NCI-H510A treated with DMSO at 0.1 percent for 48 hours (cell line): ENCODE data around the gene GDPD3.

Experiments
- DNase-seq: peaks from one replicate; lab custom pipeline; 2025; lab: John Stamatoyannopoulos, UW

Gene GDPD3

GRCh38 chr16:30077656-30078055 is 35.7 kb downstream of the GDPD3 start:
- no peak for DNase-seq

- no peak for DNase-seq
Observed at GRCh38 chr16:30076276-30076791, 37.0 kb downstream of the GDPD3 start.

GRCh38 chr16:30075503-30076275 is 37.6 kb downstream of the GDPD3 start, which contains the start of gene PPP4C:
Gene PPP4C (plus strand): TSS chr16:30075994. CDS start chr16:30076378, 384 bp downstream.
- DNase-seq = peak; percentile 93

GRCh38 chr16:30070490-30070889 is 42.8 kb downstream of the GDPD3 start:
- DNase-seq = no peak

GRCh38 chr16:30069611-30070462 is 43.5 kb downstream of the GDPD3 start:
- no peak for DNase-seq

GRCh38 chr16:30068750-30069610 is 44.4 kb downstream of the GDPD3 start:
- DNase-seq = no peak

GRCh38 chr16:30068333-30068732 is 45.0 kb downstream of the GDPD3 start:
- no peak for DNase-seq

- no peak for DNase-seq
Observed at GRCh38 chr16:30067584-30067916, 45.8 kb downstream of the GDPD3 start.

- DNase-seq = no peak
Observed at GRCh38 chr16:30066761-30067583, 46.4 kb downstream of the GDPD3 start.

- DNase-seq = no peak
Observed at GRCh38 chr16:30065943-30066760, 47.2 kb downstream of the GDPD3 start.

GRCh38 chr16:30065102-30065942 is 48.0 kb downstream of the GDPD3 start, which contains the start of gene ALDOA:
Gene ALDOA (plus strand): TSS chr16:30065760. CDS start chr16:30066898, 1,138 bp downstream.
- peak; percentile 98 for DNase-seq

GRCh38 chr16:30064729-30065101 is 48.6 kb downstream of the GDPD3 start:
- no peak for DNase-seq

GRCh38 chr16:30063893-30064728 is 49.2 kb downstream of the GDPD3 start:
- DNase-seq = peak; percentile 95

- no peak for DNase-seq
Observed at GRCh38 chr16:30063278-30063892, 50.0 kb downstream of the GDPD3 start.

- no peak for DNase-seq
Observed at GRCh38 chr16:30060836-30061554, 52.3 kb downstream of the GDPD3 start.

- DNase-seq = no peak
Observed at GRCh38 chr16:30060346-30060745, 53.0 kb downstream of the GDPD3 start.

GRCh38 chr16:30054959-30055553 is 58.3 kb downstream of the GDPD3 start:
- DNase-seq = peak; percentile 47
